Right ventricle myocardium inferior (tissue), 1 donor: ENCODE measurements around the gene SLC27A2. TPM values are rescaled to one million over a fixed set of nuclear protein-coding genes. Genes with fewer than 3 reads are reported as not detected.

Source experiments
- ATAC-seq: fragments of 200-7000 bp; cut with Tn5 transposase; one replicate; pipeline ENCODE4 v1.9.1; 2020; ENCODE audit warnings: mild to moderate bottlenecking, moderate library complexity
- DNase-seq: peaks from one replicate; pipeline ENCODE4 v3.0.0; 2021; ENCODE audit errors: missing footprints
- intact Hi-C: fragments of 100-400 bp; cut with DNase I; formaldehyde crosslinking; loops from one replicate; pipeline ENCODE4 v1.11.0; 2022
- total RNA-seq: library from RNA; stranded (reverse); fragmentation: NEBNext Ultra II Directional; extraction: Animal tissue kit (Norgen Biotek cat#: 25700); gene quantifications from one replicate; pipeline ENCODE4 v1.2.1, GENCODE V29; 2021
- donor health status: DM: no; HTN: yes; CAD: no; lungs with severe emphysema.

The SLC27A2 gene
- total RNA-seq, 1 donor from 2014 or later, result not detected

DNA sequence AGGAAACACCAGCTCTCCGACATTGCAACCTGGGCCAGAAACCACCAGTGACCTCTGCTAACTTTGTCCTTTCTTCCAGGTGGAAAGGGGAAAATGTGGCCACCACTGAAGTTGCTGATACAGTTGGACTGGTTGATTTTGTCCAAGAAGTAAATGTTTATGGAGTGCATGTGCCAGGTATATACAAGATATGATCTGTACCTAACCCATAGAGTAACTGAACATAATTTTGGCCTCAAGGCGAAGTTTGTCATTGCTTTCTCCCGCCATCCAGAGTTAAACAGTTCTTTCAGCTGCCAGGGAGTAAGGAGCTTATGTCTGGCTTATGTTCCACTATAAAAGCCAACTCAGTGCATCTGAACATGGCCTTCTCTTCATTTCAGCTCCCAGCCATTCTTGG lies 46.9 kb downstream of the SLC27A2 start:
- intact Hi-C loops, result no loop called here
- ATAC-seq (no peak), DNase-seq (no peak)

DNA sequence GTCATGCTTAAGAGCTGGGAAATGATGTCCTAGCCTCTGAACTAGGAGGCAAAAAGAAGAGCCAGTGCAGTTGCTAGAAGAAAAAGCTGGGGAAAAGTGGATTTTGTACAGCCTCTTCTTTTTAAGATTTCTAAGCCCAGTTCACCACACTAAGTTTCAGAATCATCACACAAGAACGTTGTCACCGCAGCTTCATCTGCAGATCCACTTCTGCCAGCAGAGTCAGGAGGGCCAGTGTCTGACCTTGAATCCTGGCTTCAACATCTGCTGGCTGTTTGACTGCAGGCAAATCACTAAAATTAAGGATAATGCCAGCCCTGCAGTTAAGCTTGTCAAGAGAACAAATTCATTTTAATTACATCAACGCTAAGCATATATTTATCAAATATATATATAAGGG lies 47.3 kb downstream of the SLC27A2 start:
- no peak for DNase-seq
- intact Hi-C loops, result no loop called here
- ATAC-seq, result no peak

DNA sequence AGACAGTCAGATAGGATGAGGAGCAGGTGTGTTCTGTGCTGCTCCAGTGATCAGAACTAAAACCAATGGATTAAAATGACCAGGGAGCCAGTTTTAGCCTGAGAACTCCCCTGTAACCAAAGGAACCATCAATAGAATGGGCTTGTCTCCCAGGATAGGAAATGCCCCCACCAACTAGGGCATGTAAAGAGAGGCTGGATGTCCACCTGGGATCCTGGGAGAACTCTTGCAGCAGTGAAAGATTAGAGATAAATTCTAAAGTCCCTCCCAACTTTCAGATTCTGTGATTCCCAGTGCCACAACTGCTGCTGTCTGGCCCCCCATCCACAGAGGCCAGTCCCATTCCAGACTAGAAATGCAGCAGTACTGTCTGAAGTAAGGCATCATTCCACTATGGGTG lies 49.8 kb downstream of the SLC27A2 start:
- DNase-seq (no peak), ATAC-seq (no peak)
- intact Hi-C loops, result no loop called here

DNA sequence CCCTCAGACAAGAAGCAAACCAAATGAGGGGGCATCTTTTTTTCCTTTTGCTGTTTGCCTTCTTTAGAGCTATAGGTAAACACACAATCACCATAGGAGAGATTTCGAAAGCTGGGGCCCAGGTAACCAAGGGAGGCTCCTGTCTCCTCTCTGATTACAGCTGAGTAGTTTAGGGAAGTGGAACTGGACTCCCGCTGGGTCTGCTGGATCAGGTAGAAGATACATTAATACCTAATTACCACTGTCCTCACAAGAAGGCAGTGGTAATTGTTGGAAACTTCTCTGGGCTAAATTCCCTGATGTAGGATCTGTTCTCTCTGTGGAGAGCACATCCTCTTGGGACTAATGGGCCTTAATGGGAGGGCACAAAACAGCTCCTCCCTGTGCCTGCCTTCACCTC lies 50.8 kb downstream of the SLC27A2 start:
- ATAC-seq (no peak), DNase-seq (no peak)
- intact Hi-C loops, result no loop called here

DNA sequence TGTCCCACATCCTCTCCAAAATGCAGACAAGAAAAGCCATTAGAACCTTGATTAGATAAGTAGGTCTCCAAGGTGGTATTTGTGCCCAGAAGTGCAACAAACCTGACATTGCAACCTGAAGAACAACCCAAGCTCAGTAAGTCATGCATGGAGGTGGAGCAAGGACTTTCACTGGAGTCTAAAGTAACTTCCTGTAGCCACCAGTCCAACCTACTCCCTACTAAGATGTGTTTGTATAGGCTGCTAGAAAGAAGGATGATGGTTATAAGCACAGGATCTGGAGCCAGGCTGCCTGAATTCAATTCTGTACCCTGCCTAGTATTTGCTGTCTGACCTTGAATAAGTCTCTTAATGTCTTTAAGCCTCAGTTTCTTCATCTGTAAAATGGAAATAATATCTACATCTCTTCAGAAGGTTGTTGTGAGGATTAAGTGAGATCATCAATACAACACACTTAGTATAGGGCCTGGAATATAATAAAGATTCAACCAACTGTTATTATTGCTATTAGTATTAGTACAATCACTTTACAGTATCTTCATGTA lies 51.3 kb downstream of the SLC27A2 start:
- intact Hi-C loops, result no loop called here
- ATAC-seq (no peak), DNase-seq (no peak)

DNA sequence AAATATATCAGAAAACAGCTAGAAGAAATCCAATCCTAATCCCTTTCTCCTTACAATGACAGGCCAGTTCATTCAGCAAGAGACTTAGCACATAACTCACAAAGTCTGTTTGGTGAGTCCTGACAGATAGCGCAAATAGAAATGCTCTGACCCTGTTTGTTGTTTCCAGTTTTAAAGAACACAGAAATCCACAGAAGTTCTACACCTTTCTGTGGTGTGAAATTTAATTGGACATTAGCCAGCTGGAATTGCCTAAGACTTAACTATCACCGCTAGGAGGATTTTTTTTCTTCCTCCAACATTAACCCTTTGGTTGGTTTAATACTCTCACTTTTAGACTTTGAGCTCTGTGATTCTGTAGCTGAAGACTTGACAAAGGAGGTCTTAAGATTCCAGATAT lies 52.8 kb downstream of the SLC27A2 start:
- no peak for ATAC-seq
- DNase-seq, result no peak
- intact Hi-C loops, result no loop called here

DNA sequence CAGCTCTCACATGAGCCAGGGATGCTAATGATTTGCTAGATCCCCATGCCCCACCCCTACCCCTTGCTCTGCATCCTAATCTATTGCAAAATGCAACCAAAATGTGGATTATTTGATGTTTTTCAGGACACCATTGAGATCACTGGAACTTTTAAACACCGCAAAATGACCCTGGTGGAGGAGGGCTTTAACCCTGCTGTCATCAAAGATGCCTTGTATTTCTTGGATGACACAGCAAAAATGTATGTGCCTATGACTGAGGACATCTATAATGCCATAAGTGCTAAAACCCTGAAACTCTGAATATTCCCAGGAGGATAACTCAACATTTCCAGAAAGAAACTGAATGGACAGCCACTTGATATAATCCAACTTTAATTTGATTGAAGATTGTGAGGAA lies 53.8 kb downstream of the SLC27A2 start:
- DNase-seq (no peak), ATAC-seq (no peak)
- intact Hi-C loops, result no loop called here

DNA sequence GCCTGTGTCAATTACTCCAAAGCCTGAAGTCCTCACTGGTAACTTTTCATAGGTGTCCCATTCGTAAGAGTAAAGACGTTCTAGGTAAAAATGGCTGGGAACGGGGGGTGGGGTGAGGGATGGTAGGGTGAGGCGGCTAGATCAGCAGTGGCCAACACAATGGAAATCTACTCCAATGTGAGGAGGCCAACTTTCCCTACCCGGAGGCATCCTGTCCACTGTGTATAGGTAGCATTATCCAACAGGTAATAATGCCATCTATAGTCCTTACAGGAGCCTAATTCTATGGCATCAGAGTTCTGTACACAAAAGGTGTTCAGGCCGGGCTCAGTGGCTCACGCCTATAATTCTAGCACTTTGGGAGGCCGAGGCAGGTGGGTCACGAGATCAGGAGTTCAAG lies 54.4 kb downstream of the SLC27A2 start:
- no peak for ATAC-seq
- no peak for DNase-seq
- intact Hi-C loops, result no loop called here

DNA sequence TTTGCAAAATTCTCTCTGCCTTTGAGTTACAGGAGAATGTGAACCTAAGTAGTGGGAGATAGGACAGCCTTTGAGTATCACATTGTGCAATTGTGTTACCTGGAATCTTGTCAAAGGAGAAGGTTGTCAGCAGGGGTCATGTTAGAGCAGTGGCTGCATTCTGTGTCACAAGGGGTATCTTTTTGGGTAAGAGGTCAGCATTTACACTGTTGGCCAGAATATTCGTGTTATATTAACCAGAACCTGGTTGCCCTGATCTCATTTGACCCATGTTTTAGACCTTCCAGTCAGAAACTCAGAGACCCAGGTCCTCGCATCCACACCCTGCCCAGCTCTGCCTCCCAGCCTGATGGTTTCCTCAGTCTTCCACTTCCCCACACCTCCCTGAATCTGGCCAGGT lies 56.3 kb downstream of the SLC27A2 start:
- intact Hi-C loops, result no loop called here
- ATAC-seq (no peak), DNase-seq (no peak)

DNA sequence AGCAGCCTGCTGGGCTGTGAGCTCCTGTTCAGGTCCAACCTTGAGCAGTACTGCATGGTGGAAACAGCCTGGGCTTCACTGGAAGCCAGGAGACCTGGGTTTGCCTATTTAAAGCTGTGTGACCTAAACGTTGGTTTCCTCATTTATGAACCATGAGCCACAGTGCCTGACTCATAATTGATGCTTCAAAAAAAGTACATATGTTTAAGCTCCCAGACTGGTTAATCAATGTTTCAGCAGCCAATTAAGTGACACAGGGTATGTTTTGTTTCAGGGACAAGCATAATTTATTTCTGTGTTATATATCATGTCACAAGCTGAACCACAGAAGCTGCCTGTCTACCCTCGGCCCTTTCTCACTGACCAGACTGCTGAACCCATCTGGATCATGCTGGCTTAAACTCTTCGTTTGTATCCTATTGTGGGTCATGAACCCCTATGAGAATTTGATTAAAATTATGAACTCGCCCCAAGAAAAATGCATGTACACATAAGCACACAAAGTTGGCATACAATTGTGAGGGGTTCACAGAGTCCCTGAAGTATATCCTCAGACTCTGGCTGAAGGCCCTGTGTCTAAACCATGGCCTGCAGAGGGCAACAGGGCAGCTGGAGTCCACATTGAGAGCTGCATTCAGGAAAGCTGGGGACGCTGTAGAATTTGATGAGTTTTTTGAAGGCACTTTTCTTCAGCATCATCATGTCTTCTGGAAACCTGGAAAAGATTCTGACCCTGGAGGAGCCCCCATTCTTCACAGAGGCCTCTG lies 59.9 kb downstream of the SLC27A2 start:
- intact Hi-C loops, result no loop called here
- no peak for DNase-seq
- no peak for ATAC-seq

DNA sequence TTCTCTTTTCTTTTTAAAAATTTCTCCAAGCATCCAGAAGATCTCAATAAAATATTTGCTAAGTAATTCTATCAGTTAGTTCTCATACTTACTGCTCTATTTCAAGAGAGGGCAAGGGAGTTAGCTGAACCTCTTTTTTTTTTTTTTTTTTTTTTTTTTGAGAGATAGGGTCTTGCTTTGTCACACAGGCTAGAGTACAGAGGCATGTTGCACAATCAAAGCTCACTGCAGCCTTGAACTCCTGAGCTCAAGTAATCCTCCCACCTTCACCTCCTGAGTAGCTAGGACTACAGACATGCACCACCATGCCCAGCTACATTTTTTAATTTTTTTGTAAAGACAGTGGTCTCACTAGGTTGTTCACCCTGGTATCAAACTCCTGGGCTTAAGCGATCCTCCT lies 62.2 kb downstream of the SLC27A2 start:
- ATAC-seq, result no peak

DNA sequence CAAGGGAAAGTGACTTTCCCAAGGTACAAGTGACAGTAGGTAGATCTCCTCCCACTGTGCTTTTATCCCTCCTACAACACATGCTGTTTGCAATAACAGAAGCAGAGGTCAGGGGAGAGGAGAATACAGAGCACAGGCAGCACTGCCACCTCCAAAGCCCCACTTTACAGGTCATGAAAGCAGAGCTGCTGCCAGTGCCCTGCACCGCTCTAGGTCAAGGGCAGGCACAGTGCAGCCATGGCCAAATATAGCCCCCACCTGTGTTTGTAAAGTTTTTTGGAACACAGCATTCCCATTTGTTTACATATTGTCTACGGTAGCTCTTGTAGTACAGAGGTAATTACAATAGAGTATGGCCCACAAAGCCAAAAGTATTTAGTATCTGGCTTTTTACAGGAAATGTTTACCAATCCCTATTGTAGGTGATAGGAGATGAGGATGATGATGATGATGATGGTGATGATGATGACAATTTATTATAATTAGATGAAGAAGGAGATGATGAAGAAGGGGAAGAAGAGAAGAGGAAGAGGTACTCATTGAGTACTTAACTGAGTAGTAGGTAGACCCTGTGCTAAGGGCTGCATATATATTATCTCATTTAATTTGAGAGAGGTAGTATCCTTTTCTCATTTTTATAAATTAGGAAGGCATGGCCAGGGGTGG lies 63.1 kb downstream of the SLC27A2 start:
- ATAC-seq (no peak), DNase-seq (no peak)
- intact Hi-C loops, result no loop called here

More for the DNA sequence above, 62.2 kb downstream of the SLC27A2 start:
- intact Hi-C loops, result no loop called here
- DNase-seq, result no peak

DNA sequence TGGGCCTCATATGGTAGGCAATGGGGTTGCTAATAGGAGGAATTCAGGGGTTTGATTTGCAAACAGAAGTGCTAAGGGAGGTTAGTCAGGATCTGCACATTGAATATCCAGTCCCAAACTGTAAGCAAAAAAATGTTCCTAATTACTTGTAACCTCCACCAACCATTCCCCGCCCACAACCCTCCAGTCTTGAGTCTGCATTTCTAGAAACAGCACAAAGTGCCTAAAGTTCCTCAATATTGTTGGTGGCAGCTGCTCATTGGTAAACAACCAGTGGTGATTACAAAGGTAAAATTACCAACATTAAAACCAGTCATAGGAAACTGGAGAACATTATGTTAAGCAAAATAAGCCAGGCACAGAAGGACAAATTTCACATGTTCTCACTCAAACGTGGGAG lies 64.6 kb downstream of the SLC27A2 start:
- no peak for DNase-seq
- no peak for ATAC-seq
- intact Hi-C loops, result no loop called here

DNA sequence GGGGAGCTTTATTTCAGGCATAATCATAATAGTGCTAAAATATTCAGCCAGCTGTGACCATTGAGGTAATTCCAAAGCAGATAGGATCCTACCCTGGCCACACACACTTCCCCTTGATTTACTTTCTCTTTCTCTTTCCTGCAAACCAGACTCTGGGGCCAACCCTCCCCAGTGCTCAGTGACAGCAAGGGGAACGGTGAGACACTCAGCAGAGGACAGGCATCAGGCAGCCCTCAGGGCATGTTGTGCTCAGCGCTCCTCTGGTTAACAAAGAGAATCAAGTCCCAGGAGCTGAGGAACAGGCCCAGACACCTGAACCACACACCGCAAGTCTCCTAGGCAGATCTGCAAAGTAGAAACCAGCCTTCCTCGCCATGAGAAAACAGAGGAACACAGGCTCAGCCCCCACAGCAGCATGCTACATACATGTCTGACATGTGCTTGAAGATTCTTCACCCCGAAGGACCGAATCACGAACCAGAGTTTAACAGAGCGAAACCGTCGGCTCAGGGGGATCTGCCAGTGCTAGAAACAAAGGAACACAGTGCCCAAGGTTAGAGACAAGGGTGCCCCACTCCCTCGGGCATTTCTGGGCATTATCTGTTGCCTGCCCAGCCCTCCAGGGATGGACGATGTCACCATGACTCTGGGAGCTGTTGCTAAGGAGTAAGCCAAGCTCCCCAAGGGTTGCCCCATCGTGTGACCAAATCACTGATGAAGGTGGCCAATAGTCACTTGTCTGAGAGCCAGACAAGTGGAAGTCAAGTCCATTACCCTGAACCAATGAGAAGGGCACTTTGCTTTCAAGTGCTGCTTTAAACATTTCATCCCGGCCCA lies 66.0 kb downstream of the SLC27A2 start:
- no peak for DNase-seq
- intact Hi-C loops, result no loop called here

DNA sequence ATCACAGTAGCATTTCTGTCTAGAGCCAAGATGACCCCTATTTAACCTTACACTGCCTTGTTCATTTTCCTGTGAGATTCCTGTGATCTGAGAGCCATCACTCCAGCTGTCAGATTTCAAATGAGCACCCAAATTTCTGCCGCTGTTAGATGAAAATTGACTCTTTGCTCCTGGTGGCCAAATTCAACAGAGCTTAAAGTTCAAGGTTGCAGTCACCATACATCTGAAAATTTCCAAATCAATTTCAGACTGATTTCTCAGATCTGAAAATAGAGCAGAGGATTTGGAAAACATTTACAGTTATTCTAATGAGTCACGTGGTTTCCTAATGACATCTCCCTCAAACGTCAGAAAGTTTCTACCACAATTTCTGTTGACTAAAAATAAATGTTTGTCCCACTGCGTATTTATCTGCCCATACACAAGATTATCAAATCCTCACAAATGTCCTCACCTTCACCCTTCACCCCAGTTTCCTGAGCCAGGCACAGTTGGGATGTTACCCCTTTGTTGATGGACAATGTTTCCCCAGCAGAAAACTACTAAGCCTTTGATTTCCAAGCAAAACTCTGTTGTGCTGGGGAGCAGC lies 67.1 kb downstream of the SLC27A2 start:
- ATAC-seq (no peak), DNase-seq (no peak)
- intact Hi-C loops, result no loop called here

More for the DNA sequence above, 66.0 kb downstream of the SLC27A2 start:
- no peak for ATAC-seq

DNA sequence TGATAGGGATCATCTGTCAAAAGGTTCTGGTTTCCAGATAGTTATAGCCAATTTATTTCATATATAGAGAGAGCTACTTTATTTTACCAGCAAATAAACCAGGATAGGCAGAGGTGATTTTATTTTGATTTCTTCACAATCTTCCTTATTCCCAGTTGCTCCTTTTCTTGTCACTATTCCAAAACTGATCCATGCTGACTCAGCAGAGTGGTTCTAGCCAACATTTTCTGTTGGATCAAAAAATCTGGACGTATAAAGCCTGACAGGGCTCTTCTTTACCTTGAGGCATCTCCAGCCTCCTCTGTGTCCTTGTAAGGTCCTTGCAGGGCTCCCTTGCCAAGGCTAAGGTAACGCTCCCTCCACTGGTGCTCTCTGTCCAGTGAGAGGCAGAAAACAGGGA lies 67.7 kb downstream of the SLC27A2 start:
- intact Hi-C loops, result no loop called here
- ATAC-seq (no peak), DNase-seq (no peak)

DNA sequence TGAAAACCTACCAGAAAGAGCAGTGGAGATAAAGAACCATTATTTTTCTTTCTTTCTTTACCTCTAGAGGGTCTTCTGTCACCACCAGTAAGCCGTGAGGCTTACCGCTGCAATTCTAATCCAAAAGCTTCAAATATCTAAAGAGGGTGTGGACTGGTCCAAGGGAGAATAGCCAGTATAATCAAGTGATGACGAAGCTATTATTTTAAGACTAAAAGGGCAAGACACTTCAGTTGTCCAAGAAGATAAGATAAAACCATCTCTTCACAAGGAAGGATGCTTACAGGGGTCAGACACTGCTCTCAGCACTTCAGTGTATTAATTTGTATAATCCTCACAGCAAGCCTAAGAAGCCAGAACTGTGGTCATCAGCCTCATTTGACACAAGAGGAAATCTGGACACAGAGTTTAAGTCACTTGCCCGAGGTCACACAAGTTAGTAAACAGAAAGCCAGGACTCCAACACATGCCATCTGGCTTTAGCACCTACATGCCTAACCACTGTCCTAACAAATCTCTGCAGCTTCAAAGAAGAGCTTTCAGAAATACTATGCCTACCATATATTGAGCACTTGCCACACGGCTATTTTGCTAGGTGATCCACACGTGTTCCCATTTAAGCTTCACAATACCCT lies 68.9 kb downstream of the SLC27A2 start:
- intact Hi-C loops, result no loop called here
- DNase-seq (no peak), ATAC-seq (no peak)

DNA sequence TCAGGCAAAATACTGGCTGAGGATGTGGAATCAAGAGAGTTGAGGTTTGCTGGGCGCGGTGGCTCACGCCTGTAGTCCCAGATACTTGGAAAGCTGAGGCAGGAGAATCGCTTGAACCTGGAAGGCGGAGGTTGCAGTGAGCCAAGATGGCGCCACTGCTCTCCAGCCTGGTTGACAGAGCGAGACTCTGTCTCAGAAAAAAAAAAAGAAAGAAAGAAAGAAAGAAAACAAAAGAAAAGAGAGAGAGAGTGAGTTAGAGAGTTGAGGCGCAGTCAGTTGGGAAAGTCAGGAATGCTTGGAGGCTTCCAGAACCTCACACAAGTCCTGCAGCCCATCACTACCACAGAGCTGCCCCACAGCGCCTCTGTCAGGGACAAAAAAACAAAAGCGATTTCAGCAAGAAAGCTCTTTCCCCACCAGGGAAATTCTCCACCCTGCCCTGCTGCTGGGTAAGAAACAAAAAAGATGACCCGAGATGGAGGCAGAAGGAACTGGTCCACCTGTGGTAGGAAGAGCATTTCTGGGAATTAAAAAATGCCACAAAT lies 69.7 kb downstream of the SLC27A2 start:
- no peak for DNase-seq
- ATAC-seq, result no peak
- intact Hi-C loops, result no loop called here
